ENCODE data around the gene RAD51B. TPM values are rescaled to one million over a fixed set of nuclear protein-coding genes. Genes with fewer than 3 reads are reported as not detected.

RAD51B gene
- total RNA-seq, 2 experiments from 2014 or later: 43.6 to 50.7 TPM

DNA sequence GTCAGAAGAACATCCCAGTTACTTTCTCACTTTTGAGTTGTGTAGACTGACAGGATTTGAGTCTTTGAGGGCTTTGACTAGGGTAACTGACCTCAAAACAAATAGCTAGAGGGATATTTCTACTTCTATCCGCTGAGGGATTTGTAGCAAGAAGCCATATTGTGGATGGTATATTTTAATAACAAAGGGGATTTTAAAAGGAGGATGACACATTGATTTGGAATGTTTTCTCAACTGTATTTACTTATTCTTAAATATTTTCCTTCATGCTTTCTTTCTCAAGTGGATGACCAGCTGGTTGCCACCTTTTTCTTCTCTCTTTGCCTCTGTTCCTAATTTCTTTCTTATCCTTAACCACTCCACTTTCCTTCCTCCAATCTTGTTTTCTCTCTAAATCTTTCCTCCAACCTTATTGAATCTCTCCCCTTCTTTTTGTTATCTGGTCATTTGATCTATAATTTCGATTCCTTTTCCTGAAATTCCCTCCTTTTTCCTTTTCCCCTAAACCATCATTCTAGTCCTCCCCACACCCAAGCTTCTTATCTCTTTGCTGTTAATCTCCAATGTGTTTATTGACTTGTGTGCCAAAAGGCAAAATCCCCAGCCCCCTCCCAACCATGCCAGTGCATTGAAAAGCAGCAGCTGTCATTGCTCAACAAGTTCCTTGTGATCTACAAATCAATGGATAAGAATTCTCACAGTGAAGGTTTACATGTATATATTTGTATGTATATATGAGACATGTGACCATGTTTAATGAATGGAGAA is 411.6 kb downstream of the RAD51B start:
- Mint-ChIP-seq H3K9me3 (peaks cover 6% of the 10 kb centered on the region), H3K27ac (no peak overlapping the region), H3K27me3 (no peaks in the 10 kb centered on the region), H3K4me3 (no peak overlapping the region), H3K36me3 (no peaks in the 10 kb centered on the region), H3K4me1 (no peaks in the 10 kb centered on the region)
- ATAC-seq (ENCODE audit: low read depth): no peak
- POLR2A ChIA-PET: interaction anchor here (0.6 kb wide), 1 partner anchor 497 kb away, joined by 3 read pairs; no protein-coding TSS in a partner anchor
- DNase-seq: no peak

DNA sequence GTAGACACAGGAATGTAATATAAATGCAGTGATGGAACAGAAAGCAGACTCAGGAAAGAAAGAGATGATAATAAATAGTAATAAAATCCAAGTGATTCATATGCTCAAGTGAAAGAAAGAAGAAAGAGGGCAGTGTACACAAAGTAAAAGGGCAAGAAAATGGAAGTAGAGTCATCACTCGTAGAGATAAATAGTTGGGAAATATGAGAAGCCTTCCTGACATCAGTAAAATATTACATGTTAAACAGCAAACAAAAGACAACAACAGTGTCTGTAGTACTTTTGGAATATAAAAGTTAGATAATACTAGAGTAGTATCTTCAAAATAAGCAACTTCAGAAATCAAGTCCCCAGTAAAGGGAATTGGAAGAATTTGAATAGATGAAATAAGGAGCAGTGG is 412.3 kb downstream of the RAD51B start:
- H3K9me3 Mint-ChIP-seq: peaks cover 2% of the 10 kb centered on the region
- no peak overlapping the region for H3K4me3 Mint-ChIP-seq
- ATAC-seq (ENCODE audit: low read depth) (no peak), DNase-seq (no peak)
- no peaks in the 10 kb centered on the region for H3K4me1 Mint-ChIP-seq
- POLR2A ChIA-PET: no interaction called here
- no peaks in the 10 kb centered on the region for H3K27me3 Mint-ChIP-seq
- no peaks in the 10 kb centered on the region for H3K36me3 Mint-ChIP-seq
- no peak overlapping the region for H3K27ac Mint-ChIP-seq

DNA sequence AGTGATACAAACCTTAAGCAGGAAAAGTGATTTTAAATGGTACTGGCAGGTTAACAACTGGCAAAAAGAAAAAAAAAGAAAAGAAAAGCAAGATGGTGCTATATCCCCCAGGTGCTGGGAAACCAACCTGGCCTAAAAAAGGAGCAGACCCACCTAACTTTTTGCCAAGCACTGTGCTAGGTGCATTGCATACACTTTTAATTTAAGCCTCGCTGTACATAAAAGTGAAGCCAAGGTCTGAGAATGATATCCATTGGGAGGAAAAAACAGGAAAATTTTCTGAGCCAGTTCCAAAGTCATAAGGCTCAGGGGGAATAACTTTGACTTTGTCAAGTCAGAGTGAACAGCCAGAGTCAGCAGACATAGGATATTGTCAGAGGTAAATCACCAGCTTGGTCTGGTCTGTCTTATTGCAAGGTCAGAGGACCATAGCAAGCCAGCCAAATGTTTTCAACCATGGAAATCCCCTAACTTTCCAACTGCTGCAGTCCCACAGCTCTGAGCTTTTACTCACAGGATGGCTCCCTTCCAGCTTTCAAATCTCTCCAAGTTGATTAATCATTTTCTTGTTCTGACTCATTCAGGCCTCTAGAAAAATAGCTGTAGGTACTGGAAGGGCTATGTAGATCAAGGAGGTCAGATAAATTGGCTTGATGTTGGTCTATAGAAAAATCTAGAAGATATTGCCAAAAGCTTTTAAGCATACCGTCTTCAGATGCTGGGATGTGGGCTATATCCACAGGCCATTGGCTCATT is 412.9 kb downstream of the RAD51B start:
- H3K9me3 Mint-ChIP-seq: peaks cover 2% of the 10 kb centered on the region
- no peaks in the 10 kb centered on the region for H3K36me3 Mint-ChIP-seq
- POLR2A ChIA-PET: no interaction called here
- H3K4me3 Mint-ChIP-seq: no peak overlapping the region
- no peaks in the 10 kb centered on the region for H3K4me1 Mint-ChIP-seq
- no peaks in the 10 kb centered on the region for H3K27me3 Mint-ChIP-seq
- no peak overlapping the region for H3K27ac Mint-ChIP-seq
- DNase-seq (no peak), ATAC-seq (ENCODE audit: low read depth) (peak; percentile 26)

DNA sequence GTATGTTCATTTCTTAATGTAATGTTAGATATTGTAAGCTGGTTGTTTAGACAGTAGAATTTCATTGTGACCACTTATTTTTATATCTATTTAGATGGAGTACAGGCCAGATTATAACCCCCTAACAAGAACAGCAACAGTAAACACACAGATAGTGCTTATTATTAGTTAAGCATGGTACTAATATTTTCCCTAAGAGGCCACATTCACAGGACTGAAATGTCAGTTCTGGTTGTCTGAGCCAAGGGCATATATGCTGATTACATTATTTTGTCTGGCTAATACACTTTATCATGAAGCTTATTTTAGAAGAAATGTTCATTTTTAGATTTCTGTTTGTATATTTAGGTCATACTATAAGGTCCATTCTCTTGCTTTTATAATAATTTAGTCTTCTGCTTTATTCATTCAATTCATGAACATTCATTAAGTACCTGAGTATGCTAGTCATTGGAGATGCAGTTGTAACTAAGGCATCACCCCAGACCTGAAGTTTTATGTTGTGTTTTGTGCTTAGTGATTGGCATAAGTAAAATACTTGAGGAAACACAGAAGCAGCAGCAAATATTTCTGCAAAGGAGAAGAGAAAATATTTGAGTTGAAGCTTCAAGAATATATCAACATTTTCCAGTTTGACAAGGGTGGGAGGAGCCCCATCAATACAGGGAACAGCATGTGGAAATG is 413.7 kb downstream of the RAD51B start:
- H3K9me3 Mint-ChIP-seq: peaks cover 2% of the 10 kb centered on the region
- no peaks in the 10 kb centered on the region for H3K4me1 Mint-ChIP-seq
- no peaks in the 10 kb centered on the region for H3K27me3 Mint-ChIP-seq
- DNase-seq (no peak), ATAC-seq (ENCODE audit: low read depth) (no peak)
- H3K4me3 Mint-ChIP-seq: no peak overlapping the region
- POLR2A ChIA-PET: no interaction called here
- H3K27ac Mint-ChIP-seq: no peak overlapping the region
- no peaks in the 10 kb centered on the region for H3K36me3 Mint-ChIP-seq

DNA sequence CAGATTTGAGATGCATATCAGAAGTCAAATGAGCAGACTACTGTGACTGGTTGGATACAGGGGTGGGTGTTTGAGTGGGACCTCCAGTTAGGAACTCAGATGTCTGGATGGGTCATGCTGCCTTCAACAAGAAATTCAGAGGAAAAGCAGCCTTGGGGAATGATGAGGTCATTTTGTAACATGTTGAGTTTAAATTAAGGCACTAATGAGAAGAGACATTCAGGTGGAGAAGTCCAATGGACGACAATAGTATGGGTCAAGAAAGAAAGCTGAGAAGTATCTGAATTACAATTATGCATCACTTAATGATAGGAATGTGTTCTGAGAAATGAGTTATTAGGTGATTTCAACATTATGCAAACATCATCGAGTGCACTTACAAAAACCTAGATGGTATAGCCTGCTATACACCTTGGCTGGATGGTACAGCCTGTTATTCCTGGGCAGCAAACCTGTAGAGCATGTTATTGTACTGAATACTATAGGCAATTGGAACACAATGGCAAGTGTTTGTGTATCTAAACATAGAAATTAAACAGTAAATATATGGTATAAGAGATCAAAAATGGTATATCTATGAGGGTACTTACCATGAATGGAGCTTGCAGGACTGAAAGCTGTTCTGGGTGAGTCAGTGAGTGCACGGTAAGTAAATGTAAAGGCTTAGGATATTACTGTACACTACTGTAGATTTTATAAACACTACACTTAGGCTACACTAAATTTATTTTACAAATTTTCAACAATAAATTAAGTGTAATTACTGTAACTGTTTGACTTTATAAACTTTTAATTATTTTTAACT is 414.7 kb downstream of the RAD51B start:
- DNase-seq (no peak), ATAC-seq (ENCODE audit: low read depth) (no peak)
- H3K4me1 Mint-ChIP-seq: peaks cover 3% of the 10 kb centered on the region
- no peaks in the 10 kb centered on the region for H3K27me3 Mint-ChIP-seq
- no peak overlapping the region for H3K27ac Mint-ChIP-seq
- H3K36me3 Mint-ChIP-seq: no peaks in the 10 kb centered on the region
- no peak overlapping the region for H3K4me3 Mint-ChIP-seq
- H3K9me3 Mint-ChIP-seq: peaks cover 2% of the 10 kb centered on the region
- POLR2A ChIA-PET: no interaction called here

DNA sequence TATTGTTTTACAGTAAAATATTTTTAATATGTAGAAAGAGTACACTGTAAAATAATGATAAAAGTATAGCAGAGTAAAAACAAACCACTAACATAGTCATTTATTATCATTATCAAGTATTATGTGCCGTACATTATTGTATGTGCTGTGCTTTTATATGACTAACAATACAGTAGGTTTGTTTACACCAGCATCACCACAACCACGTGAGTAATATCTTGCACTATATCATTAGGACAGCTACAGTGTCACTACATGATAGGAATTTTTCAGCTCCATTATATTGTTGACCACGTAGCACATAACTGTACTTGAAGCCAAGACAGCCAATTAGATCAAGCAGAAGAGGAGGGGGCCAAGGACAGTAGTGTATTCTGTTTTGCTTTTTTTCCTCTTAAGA is 415.4 kb downstream of the RAD51B start:
- no peak for ATAC-seq (ENCODE audit: low read depth)
- H3K27ac Mint-ChIP-seq: no peak overlapping the region

DNA sequence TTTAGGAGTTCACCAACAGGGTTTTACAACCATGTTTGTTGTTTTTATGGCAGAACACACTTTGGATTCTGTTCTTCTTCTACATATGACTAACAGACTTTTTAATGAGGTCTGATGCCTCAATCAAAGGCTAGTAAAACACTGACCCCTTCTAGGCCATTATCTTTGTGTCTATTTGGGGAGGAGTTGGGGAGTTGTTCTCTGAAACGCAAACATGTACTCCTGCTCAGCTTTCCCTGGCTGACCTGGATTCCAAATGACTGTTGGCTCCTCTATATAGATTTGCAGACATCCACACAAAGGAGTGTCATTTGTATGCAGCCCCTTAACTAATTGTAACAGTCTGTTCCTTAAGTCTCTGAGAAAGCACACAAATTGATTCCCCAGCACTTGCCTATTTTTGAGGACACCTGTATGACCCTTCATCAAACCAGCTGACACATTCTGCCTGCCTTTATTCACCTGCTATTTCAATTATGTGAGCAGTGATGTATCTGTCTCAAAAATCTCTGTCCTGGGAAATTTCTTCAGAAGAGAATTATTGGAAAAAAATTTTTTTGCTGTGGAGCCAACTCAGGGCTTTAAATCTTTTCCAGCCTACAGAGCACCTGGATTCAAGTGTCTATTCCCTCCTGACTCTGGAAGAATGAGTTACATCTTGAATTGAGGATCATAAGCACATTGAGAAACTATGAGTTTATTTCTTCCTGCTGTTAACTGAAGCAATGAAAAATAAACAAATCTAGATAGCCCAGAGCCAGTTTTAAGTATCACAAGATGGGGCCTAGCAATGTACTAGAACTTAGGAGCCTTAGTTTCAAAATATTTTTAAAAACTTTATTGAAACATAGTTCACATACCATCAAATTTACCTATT is 417.2 kb downstream of the RAD51B start:
- no peak overlapping the region for H3K4me3 Mint-ChIP-seq
- POLR2A ChIA-PET: no interaction called here
- no peaks in the 10 kb centered on the region for H3K27me3 Mint-ChIP-seq
- peaks cover 2% of the 10 kb centered on the region for H3K9me3 Mint-ChIP-seq
- ATAC-seq (ENCODE audit: low read depth) (no peak), DNase-seq (no peak)
- no peak overlapping the region for H3K27ac Mint-ChIP-seq
- peaks cover 1% of the 10 kb centered on the region for H3K36me3 Mint-ChIP-seq
- H3K4me1 Mint-ChIP-seq: peaks cover 7% of the 10 kb centered on the region

More for the DNA sequence above, 415.4 kb downstream of the RAD51B start:
- peaks cover 1% of the 10 kb centered on the region for H3K36me3 Mint-ChIP-seq
- no peak for DNase-seq
- peaks cover 2% of the 10 kb centered on the region for H3K9me3 Mint-ChIP-seq
- POLR2A ChIA-PET: no interaction called here
- H3K4me1 Mint-ChIP-seq: peaks cover 6% of the 10 kb centered on the region
- no peak overlapping the region for H3K4me3 Mint-ChIP-seq
- H3K27me3 Mint-ChIP-seq: no peaks in the 10 kb centered on the region

DNA sequence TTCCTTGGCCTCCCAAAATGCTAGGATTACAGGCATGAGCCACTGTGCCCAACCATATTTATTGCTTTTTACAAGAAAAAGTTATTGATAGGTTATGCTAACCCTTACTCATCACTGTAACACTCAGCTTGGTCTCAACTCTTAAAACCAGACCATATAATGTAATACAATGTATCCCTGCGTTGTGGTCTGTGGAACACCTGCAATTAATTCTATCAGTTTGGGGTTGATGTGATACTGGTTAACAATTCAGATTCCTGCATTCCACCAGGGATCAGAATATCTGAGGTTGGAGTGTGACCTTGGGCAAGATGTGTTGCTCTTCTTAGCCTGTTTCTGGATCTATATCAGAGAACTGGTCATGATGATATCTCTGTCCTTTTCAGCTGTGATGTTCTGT is 419.0 kb downstream of the RAD51B start:
- Mint-ChIP-seq H3K36me3 (peaks cover 1% of the 10 kb centered on the region), H3K27me3 (no peaks in the 10 kb centered on the region), H3K9me3 (peaks cover 2% of the 10 kb centered on the region), H3K27ac (no peak overlapping the region), H3K4me1 (peaks cover 7% of the 10 kb centered on the region), H3K4me3 (no peak overlapping the region)
- no peak for DNase-seq
- POLR2A ChIA-PET: no interaction called here
- no peak for ATAC-seq (ENCODE audit: low read depth)

DNA sequence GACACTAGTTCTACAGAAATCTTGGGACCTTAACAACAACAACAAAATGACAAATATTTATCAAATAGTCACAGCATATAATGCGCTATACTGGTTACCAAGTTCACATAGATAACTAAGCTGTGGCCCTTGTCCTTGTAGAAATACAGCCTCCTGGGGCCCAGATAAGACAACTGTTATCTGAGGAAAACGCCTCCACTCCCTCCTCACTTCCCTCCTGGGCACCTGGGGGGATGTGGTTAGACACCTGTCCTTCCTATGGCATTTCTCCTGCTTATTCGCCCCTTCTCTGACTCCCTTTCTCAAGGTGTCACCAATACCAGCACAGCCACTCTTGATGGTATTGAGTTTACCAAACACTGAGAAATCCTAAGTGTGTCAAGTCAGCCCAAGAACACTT is 419.4 kb downstream of the RAD51B start:
- no peaks in the 10 kb centered on the region for H3K27me3 Mint-ChIP-seq
- no peak for DNase-seq
- H3K9me3 Mint-ChIP-seq: peaks cover 2% of the 10 kb centered on the region
- peaks cover 1% of the 10 kb centered on the region for H3K36me3 Mint-ChIP-seq
- ATAC-seq (ENCODE audit: low read depth): no peak
- H3K27ac Mint-ChIP-seq: no peak overlapping the region
- POLR2A ChIA-PET: no interaction called here
- peaks cover 9% of the 10 kb centered on the region for H3K4me1 Mint-ChIP-seq
- no peak overlapping the region for H3K4me3 Mint-ChIP-seq

DNA sequence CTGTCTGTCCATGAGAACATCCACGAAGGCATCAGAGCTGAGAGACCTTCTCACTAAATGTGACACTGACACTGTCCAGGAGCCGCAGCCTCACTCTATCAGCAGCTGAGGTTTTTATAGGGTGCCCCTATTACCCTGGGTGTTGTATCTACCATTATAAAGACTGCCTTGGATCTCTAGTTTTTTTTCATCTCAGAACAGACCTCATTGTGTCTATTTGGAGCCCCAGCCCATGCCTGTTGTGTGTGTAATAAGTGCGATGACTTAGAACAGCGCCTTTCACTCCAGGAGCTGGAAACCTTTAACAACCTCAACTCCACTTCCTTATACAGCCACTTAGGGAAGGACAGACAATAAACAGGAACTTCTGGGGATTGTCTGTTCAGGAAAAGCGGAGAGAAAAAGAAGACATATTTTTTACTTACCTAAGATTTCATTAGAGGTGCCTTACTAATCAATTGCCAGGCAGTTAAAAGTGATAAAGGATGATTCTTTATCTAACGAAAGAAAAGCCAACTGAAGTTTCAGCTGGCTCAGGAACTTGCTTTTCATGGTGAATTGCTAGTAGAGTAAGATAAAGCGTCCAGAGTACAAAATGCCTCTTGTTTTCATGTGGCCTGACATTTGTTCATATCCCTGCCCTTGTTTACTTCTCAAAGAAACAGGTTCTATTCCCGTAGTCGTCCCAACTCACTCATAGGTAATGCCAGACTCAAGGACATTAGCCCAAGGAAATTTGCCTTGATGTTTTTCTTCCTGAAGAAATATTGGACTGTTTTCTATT is 420.6 kb downstream of the RAD51B start:
- peaks cover 1% of the 10 kb centered on the region for H3K36me3 Mint-ChIP-seq
- no peak for ATAC-seq (ENCODE audit: low read depth)
- no peaks in the 10 kb centered on the region for H3K27me3 Mint-ChIP-seq
- no peak overlapping the region for H3K27ac Mint-ChIP-seq
- POLR2A ChIA-PET: no interaction called here
- DNase-seq: no peak
- H3K9me3 Mint-ChIP-seq: peaks cover 2% of the 10 kb centered on the region
- no peak overlapping the region for H3K4me3 Mint-ChIP-seq
- H3K4me1 Mint-ChIP-seq: peaks cover 9% of the 10 kb centered on the region

DNA sequence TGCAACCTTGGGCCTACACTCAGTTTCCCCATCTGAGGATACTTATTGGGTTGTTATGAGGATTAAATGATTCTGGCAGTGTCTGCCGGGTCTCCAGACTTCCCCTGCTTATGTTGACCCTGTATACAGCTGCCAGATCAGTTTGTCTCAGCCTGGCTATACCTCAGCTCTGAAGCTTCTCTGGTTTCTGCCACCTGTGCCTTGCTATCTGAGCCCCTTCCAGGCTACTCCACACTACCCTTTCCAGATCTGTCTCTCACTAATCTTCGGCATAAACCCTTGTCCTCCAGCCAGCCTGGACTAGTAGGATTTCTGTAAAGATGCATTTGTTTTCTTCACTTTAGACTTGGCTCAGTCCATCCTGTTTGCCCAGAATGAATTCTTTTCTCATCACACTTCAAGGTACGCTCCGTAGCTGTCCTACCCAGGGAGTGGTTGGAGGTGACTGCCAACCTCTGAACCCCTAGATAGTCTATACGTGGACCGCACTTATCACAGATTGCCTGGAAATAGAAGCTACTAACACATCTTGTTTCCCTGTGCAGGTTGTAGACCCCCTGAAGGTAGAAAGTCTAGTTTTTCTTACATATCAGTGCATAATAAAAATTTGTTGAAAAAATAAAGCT is 422.4 kb downstream of the RAD51B start:
- no peak for DNase-seq
- ATAC-seq (ENCODE audit: low read depth): no peak
- Mint-ChIP-seq H3K27me3 (no peaks in the 10 kb centered on the region), H3K36me3 (peaks cover 1% of the 10 kb centered on the region), H3K4me3 (no peak overlapping the region), H3K9me3 (no peaks in the 10 kb centered on the region), H3K27ac (no peak overlapping the region), H3K4me1 (peaks cover 9% of the 10 kb centered on the region)
- POLR2A ChIA-PET: interaction anchor here (1.1 kb wide), 1 partner anchor 58 kb away, joined by 3 read pairs; no protein-coding TSS in a partner anchor
